GM23338 (cell line): Measurements from ENCODE around the gene FAM200C. TPM values are rescaled to one million over a fixed set of nuclear protein-coding genes. Genes with fewer than 3 reads are reported as not detected.

Source experiments
- ATAC-seq: fragments of 200-7000 bp; cut with Tn5 transposase; 3 replicates; pipeline ENCODE4 v1.9.1; 2020
- DNase-seq: peaks from one replicate; pipeline ENCODE4 v3.0.0-alpha.2; 2015; ENCODE audit warnings: low spot score
- H2AFZ ChIP-seq: fragments of 200-600 bp; sonication (generic); 2 replicates; pipeline ENCODE4 v1.8.0; 2016; ENCODE audit warnings: antibody characterized with exemption, mild to moderate bottlenecking, moderate library complexity
- H3F3A ChIP-seq: fragments of 200-600 bp; sonication (generic); replicated peaks from 2 replicates; pipeline ENCODE4 v1.8.0; 2017; ENCODE audit warnings: antibody characterized with exemption, mixed run types, low read depth
- H3K27ac ChIP-seq: fragments of 200-600 bp; sonication (generic); 2 replicates; pipeline ENCODE4 v1.6.1; 2016; ENCODE audit warnings: low read depth
- H3K27me3 ChIP-seq: fragments of 200-600 bp; sonication (generic); 2 replicates; pipeline ENCODE4 v1.8.0; 2016; ENCODE audit warnings: mild to moderate bottlenecking, mixed run types, moderate library complexity; ENCODE audit not compliant: insufficient read depth
- H3K36me3 ChIP-seq: fragments of 200-600 bp; sonication (generic); 2 replicates; pipeline ENCODE4 v1.8.0; 2016; ENCODE audit warnings: mild to moderate bottlenecking; ENCODE audit not compliant: insufficient read depth
- H3K4me1 ChIP-seq: fragments of 200-600 bp; sonication (generic); 2 replicates; pipeline ENCODE4 v1.8.0; 2016; ENCODE audit warnings: mild to moderate bottlenecking, moderate library complexity; ENCODE audit not compliant: insufficient read depth
- H3K4me2 ChIP-seq: fragments of 200-600 bp; sonication (generic); 2 replicates; pipeline ENCODE4 v1.7.1; 2017; ENCODE audit warnings: mixed run types
- H3K4me3 ChIP-seq: fragments of 200-600 bp; sonication (generic); 2 replicates; pipeline ENCODE4 v1.6.1; 2016; ENCODE audit warnings: mixed run types
- H3K79me2 ChIP-seq: fragments of 200-600 bp; sonication (generic); replicated peaks from 2 replicates; pipeline ENCODE4 v1.8.0; 2017; ENCODE audit warnings: mild to moderate bottlenecking; ENCODE audit not compliant: insufficient read depth
- H3K9me2 ChIP-seq: fragments of 200-600 bp; sonication (generic); 2 replicates; pipeline ENCODE4 v1.8.0; 2017; ENCODE audit not compliant: insufficient read depth
- H4K20me1 ChIP-seq: fragments of 200-600 bp; sonication (generic); replicated peaks from 2 replicates; pipeline ENCODE4 v1.8.0; 2017; ENCODE audit warnings: mild to moderate bottlenecking; ENCODE audit not compliant: insufficient read depth
- H3K27ac Mint-ChIP-seq: 2 replicates; pipeline ENCODE4 v1.8.0; 2020; ENCODE audit warnings: inconsistent platforms, mild to moderate bottlenecking, moderate library complexity, mixed read lengths
- H3K27me3 Mint-ChIP-seq: 3 replicates; pipeline ENCODE4 v1.8.0; 2022; ENCODE audit warnings: low read depth, mild to moderate bottlenecking, moderate library complexity, mixed read lengths, inconsistent platforms; ENCODE audit not compliant: insufficient read depth, poor library complexity
- H3K36me3 Mint-ChIP-seq: 3 replicates; pipeline ENCODE4 v1.8.0; 2021; ENCODE audit warnings: low read depth, mild to moderate bottlenecking, inconsistent platforms, moderate library complexity, mixed read lengths
- H3K4me1 Mint-ChIP-seq: 3 replicates; pipeline ENCODE4 v1.8.0; 2020; ENCODE audit warnings: mild to moderate bottlenecking, inconsistent platforms, mixed read lengths
- H3K4me3 Mint-ChIP-seq: 3 replicates; pipeline ENCODE4 v1.8.0; 2021; ENCODE audit warnings: moderate library complexity, mild to moderate bottlenecking, inconsistent platforms, mixed read lengths
- H3K9me3 Mint-ChIP-seq: 3 replicates; pipeline ENCODE4 v1.8.0; 2020; ENCODE audit warnings: moderate library complexity, mild to moderate bottlenecking, inconsistent platforms, mixed read lengths
- CREB1 ChIP-seq: fragments of 250-450 bp; sonication (Bioruptor Pico); IDR thresholded peaks from 2 replicates; pipeline ENCODE4 v1.5.0; 2020; ENCODE audit warnings: low read depth, mild to moderate bottlenecking, moderate library complexity
- POLR2AphosphoS5 ChIP-seq: IDR thresholded peaks from 2 replicates; pipeline ENCODE4 v1.6.1; 2016; ENCODE audit warnings: antibody characterized with exemption, low read depth
- STAT1 ChIP-seq: IDR thresholded peaks from one replicate; pipeline ENCODE4 v1.6.1; 2016; ENCODE audit warnings: antibody characterized with exemption; ENCODE audit not compliant: unreplicated experiment
- ZNF114 ChIP-seq: fragments of 250-450 bp; sonication (Bioruptor Pico); IDR thresholded peaks from 2 replicates; pipeline ENCODE4 v1.5.0; 2020; ENCODE audit warnings: mild to moderate bottlenecking, moderate library complexity
- polyA plus RNA-seq: library from polyadenylated mRNA; unstranded; fragments of >200 nt; fragmentation: Nextera tagmentation; extraction: Ambion mirVana; gene quantifications from 2 replicates; pipeline ENCODE4 v1.2.1, GENCODE V29; 2016
- total RNA-seq: library from RNA; depleted of rRNA; stranded (reverse); fragments of >200 nt; shearing (Covaris generic); gene quantifications from 2 replicates; pipeline ENCODE4 v1.2.3, GENCODE V29; 2014
- TF ChIP-seq, protein P1 (sequence below): fragments of 250-450 bp; sonication (Bioruptor Pico); IDR thresholded peaks from 2 replicates; pipeline ENCODE4 v1.5.0; 2020; ENCODE audit warnings: mild to moderate bottlenecking, moderate library complexity
- TF ChIP-seq, protein P2 (sequence below), 2 experiments: fragments of 200-600 bp in 1 of 2; sonication (generic) in 1 of 2; conservative IDR thresholded peaks; 2 replicates each; pipeline versions ENCODE4 v1.5.1 to v1.6.1; 2016 to 2017; ENCODE audit warnings: antibody characterized with exemption in 2 of 2, low read depth in 2 of 2, mild to moderate bottlenecking in 2 of 2, moderate library complexity in 1 of 2

The FAM200C gene
- total and polyA plus RNA-seq, 2 experiments from 2014 or later: 4.6 to 6.9 TPM

DNA sequence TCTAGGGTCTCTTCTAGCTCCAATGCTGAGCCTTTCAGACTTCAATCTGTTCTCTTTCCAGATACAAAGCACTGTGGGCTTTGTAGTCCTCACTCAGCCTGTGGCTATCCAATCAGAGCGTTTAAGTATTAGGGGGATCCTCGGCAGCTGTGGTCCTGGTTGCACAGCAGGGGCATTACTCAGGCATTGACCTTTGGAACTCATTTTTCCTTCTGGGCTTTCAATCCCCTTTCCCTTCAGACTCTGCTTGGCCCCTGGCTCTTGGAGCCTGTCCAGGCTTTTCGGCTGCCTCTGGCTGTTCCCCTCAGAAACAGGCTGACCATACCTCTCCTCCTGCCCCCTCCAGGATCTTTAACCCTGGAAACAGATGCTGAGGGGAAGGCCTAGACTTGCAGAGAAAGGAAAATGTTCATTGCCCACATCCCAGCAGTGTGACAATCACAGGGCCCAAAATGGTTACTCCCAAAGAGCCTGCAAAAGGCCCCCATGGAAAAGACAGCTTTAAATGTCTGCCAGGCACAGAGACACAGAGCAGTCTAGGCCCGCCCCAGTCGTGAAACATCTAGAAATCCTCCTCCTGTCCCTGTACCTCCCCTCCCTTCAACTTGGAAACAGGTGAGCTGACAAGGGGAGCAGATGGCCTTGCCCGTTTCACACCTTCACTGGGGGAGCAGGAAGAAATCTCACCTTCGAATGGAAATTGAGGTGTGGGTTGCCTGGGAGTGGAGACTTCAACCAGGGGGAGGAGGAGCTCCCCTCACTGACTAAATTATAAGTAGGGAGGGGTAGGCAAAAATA is 43.1 kb downstream of the FAM200C start (continued):
- TF ChIP-seq, protein P1, sequence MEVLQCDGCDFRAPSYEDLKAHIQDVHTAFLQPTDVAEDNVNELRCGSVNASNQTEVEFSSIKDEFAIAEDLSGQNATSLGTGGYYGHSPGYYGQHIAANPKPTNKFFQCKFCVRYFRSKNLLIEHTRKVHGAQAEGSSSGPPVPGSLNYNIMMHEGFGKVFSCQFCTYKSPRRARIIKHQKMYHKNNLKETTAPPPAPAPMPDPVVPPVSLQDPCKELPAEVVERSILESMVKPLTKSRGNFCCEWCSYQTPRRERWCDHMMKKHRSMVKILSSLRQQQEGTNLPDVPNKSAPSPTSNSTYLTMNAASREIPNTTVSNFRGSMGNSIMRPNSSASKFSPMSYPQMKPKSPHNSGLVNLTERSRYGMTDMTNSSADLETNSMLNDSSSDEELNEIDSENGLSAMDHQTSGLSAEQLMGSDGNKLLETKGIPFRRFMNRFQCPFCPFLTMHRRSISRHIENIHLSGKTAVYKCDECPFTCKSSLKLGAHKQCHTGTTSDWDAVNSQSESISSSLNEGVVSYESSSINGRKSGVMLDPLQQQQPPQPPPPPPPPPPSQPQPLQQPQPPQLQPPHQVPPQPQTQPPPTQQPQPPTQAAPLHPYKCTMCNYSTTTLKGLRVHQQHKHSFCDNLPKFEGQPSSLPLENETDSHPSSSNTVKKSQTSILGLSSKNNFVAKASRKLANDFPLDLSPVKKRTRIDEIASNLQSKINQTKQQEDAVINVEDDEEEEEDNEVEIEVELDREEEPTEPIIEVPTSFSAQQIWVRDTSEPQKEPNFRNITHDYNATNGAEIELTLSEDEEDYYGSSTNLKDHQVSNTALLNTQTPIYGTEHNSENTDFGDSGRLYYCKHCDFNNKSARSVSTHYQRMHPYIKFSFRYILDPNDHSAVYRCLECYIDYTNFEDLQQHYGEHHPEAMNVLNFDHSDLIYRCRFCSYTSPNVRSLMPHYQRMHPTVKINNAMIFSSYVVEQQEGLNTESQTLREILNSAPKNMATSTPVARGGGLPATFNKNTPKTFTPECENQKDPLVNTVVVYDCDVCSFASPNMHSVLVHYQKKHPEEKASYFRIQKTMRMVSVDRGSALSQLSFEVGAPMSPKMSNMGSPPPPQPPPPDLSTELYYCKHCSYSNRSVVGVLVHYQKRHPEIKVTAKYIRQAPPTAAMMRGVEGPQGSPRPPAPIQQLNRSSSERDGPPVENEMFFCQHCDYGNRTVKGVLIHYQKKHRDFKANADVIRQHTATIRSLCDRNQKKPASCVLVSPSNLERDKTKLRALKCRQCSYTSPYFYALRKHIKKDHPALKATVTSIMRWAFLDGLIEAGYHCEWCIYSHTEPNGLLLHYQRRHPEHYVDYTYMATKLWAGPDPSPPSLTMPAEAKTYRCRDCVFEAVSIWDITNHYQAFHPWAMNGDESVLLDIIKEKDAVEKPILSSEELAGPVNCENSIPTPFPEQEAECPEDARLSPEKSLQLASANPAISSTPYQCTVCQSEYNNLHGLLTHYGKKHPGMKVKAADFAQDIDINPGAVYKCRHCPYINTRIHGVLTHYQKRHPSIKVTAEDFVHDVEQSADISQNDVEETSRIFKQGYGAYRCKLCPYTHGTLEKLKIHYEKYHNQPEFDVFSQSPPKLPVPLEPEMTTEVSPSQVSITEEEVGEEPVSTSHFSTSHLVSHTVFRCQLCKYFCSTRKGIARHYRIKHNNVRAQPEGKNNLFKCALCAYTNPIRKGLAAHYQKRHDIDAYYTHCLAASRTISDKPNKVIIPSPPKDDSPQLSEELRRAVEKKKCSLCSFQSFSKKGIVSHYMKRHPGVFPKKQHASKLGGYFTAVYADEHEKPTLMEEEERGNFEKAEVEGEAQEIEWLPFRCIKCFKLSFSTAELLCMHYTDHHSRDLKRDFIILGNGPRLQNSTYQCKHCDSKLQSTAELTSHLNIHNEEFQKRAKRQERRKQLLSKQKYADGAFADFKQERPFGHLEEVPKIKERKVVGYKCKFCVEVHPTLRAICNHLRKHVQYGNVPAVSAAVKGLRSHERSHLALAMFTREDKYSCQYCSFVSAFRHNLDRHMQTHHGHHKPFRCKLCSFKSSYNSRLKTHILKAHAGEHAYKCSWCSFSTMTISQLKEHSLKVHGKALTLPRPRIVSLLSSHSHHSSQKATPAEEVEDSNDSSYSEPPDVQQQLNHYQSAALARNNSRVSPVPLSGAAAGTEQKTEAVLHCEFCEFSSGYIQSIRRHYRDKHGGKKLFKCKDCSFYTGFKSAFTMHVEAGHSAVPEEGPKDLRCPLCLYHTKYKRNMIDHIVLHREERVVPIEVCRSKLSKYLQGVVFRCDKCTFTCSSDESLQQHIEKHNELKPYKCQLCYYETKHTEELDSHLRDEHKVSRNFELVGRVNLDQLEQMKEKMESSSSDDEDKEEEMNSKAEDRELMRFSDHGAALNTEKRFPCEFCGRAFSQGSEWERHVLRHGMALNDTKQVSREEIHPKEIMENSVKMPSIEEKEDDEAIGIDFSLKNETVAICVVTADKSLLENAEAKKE (CRISPR knock-in tag): no peak
- TF ChIP-seq STAT1: no peak
- TF ChIP-seq, protein P2, sequence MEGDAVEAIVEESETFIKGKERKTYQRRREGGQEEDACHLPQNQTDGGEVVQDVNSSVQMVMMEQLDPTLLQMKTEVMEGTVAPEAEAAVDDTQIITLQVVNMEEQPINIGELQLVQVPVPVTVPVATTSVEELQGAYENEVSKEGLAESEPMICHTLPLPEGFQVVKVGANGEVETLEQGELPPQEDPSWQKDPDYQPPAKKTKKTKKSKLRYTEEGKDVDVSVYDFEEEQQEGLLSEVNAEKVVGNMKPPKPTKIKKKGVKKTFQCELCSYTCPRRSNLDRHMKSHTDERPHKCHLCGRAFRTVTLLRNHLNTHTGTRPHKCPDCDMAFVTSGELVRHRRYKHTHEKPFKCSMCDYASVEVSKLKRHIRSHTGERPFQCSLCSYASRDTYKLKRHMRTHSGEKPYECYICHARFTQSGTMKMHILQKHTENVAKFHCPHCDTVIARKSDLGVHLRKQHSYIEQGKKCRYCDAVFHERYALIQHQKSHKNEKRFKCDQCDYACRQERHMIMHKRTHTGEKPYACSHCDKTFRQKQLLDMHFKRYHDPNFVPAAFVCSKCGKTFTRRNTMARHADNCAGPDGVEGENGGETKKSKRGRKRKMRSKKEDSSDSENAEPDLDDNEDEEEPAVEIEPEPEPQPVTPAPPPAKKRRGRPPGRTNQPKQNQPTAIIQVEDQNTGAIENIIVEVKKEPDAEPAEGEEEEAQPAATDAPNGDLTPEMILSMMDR (conservative IDR thresholded peaks at IDR 0.05; ENCODE audit: low read depth in 2 of 2): no peak

DNA sequence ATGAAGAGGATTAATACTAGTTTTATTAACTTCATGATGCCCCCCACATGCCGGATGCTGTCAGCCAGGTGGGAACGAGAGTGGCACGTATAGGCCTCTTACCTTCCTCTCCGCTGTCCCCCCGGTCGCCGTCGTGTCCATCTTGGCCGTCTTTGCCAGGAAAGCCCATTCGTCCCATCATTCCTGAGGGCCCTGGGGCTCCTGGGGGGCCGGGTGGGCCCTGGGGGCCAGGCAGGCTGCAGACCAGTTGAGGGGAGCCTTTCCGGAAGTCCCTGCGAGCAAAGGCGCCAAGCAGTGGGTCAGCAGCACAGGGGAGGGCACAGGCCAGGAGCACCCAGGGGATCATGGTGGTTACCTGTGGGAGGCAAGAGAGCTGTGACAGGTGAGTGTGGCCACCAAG is 45.2 kb downstream of the FAM200C start:
- Mint-ChIP-seq H3K9me3 (no peaks in the 10 kb centered on the region), H3K4me1 (peaks cover 15% of the 10 kb centered on the region), H3K36me3 (no peaks in the 10 kb centered on the region; the same call in 2 of the 3 replicates), H3K4me3 (no peak overlapping the region), H3K27me3 (peaks cover 6% of the 10 kb centered on the region), H3K27ac (no peak overlapping the region)
- Histone ChIP-seq H3K4me1 (peaks cover 4% of the 10 kb centered on the region; the same call in 1 of the 2 replicates), H3F3A (no peaks in the 10 kb centered on the region), H3K4me3 (no peak overlapping the region), H3K4me2 (no peak overlapping the region), H3K36me3 (no peaks in the 10 kb centered on the region), H2AFZ (no peak overlapping the region), H3K27ac (no peak overlapping the region), H3K27me3 (no peaks in the 10 kb centered on the region), H3K9me2 (no peaks in the 10 kb centered on the region), H3K79me2 (no peaks in the 10 kb centered on the region), H4K20me1 (no peaks in the 10 kb centered on the region)
- ATAC-seq (no peak), DNase-seq (no peak)
- TF ChIP-seq STAT1: no peak
- no peak for TF ChIP-seq CREB1 (CRISPR knock-in tag)
- no peak for TF ChIP-seq ZNF114 (CRISPR knock-in tag)
- TF ChIP-seq POLR2AphosphoS5: no peak
